Motor neuron (in vitro differentiated cells): Measurements from ENCODE around the gene MRFAP1L1. TPM values are rescaled to one million over a fixed set of nuclear protein-coding genes. Genes with fewer than 3 reads are reported as not detected.

Source experiments
- ATAC-seq, 8 experiments: fragments of 200-7000 bp; cut with Tn5 transposase; replicated peaks in 6 of 8; 2 replicates each; pipeline ENCODE4 v1.8.0; 2021; ENCODE audit warnings: mild to moderate bottlenecking in 8 of 8, moderate library complexity in 8 of 8
- H3K27ac ChIP-seq, 2 donors: fragments of 250-450 bp; sonication (Bioruptor Pico); 2 replicates each; pipeline ENCODE4 v1.9.0; 2021; ENCODE audit warnings: antibody characterized with exemption in 2 of 2, mild to moderate bottlenecking in 2 of 2, moderate library complexity in 1 of 2
- H3K4me1 ChIP-seq, 2 donors: fragments of 250-450 bp; sonication (Bioruptor Pico); replicated peaks in 1 of 2; 2 replicates each; pipeline ENCODE4 v1.6.1; 2021; ENCODE audit warnings: antibody characterized with exemption in 2 of 2, mild to moderate bottlenecking in 2 of 2, moderate library complexity in 1 of 2
- H3K4me3 ChIP-seq, 5 donors: fragments of 250-450 bp; sonication (Bioruptor Pico); 2 replicates each; pipeline ENCODE4 v1.9.0; 2021; ENCODE audit warnings: antibody characterized with exemption in 5 of 5, mild to moderate bottlenecking in 5 of 5, moderate library complexity in 4 of 5
- WGBS, 10 experiments: fragments of 450-650 bp; shearing (Covaris generic); methylation state at CpG; one replicate each; pipeline ENCODE4 v1.0.0; 2022; 5-methylcytosine and 5-hydroxymethylcytosine counted together
- in situ Hi-C, 9 experiments: fragments of 400-800 bp; cut with MboI; loops; one replicate each; pipeline ENCODE4 v1.15.0; 2021; ENCODE audit warnings: low sequenced_read_pairs in 9 of 9, low pct_unique_long_range_greater_than_20kb in 2 of 9; ENCODE audit not compliant: unreplicated experiment in 9 of 9
- total RNA-seq, 8 experiments: library from RNA; unstranded; fragments of 300-600 nt; gene quantifications; 2 replicates each; pipeline versions ENCODE4 v1.2.3 to v1.2.4, GENCODE V29; 2022

Gene MRFAP1L1
- total RNA-seq, 8 experiments from 2014 or later, result 59.6 to 135 (median 91.4) TPM

DNA sequence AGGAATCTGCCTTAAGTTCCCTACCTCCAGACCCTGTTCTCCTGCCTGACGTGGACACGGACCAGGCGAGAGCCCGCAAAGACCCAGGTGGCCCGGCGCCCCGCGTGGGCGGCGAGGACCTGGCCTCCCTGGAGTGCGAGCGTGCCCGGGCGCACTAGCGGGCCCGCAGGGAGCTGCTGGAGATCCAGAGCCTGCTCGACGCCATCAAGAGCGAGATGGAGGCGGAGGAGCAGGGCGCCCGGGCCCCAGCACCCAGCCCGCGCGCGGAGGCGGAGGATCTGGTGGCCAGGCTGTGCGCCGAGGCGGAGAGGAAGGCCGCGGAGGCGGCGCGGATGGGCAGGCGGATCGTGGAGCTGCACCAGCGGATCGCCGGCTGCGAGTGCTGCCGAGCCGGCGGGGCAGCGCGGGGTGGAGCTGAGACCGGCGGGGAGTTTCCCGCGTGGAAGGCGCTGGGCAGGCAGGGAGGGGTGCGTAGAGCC lies 51.0 kb downstream of the MRFAP1L1 start:
- in situ Hi-C loops, result no loop called here
- no peak overlapping the region for H3K4me3 ChIP-seq

DNA sequence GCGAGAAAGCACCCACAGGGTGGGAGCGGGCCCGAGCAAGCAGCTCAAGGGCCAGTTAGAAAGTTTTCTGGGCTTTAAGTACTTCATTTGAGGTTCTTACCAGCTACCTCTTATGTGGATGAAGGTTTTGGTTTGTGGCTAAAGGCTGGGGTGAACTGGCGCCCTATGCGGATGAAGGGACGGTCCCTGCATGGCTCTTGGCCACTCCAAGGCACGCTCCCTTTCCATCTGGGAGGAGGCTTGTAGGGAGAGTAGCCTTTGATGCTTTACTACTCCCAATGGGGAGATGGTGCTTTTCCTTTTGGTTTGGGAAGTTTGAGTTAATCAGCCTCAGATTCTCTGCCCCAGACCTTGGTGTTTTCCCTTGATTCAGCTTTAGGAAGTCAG lies 51.5 kb downstream of the MRFAP1L1 start:
- peak in 2 of 8 experiments; percentile 26 to 53 for ATAC-seq
- in situ Hi-C loops, result no loop called here
- Histone ChIP-seq H3K27ac (no peak overlapping the region), H3K4me1 (no peaks in the 10 kb centered on the region), H3K4me3 (no peak overlapping the region)
- 76 to 93% (median 87%) methylated on average over 3 to 6 of the region's 7 CpGs; no CpG with 5 or more reads in 6 of the 10 experiments for WGBS, 10 experiments

More for the DNA sequence above, 51.0 kb downstream of the MRFAP1L1 start:
- peak in 3 of 8 experiments; percentile 77 to 86 (median 84) for ATAC-seq
- 2 to 100% (median 31%) methylated on average over 1 to 31 of the region's 52 CpGs; no CpG with 5 or more reads in 4 of the 10 experiments for WGBS, 10 experiments
- H3K27ac ChIP-seq, result no peak overlapping the region
- no peaks in the 10 kb centered on the region for H3K4me1 ChIP-seq

Other genes starting within 250 kb of the MRFAP1L1 start
- 10 to 100 TPM in 2 of 8 experiments, 1 to 10 TPM in 5, under 1 TPM in 1; 0.24 to 32.4 (median 4.9) TPM for gene PPP2R2C, start 237.3 kb downstream of the MRFAP1L1 start, total RNA-seq
- gene MAN2B2, start 134.7 kb downstream of the MRFAP1L1 start, total RNA-seq, result 10 to 100 TPM in 4 of 8 experiments, 1 to 10 TPM in 4; 4.0 to 36.3 (median 12.2) TPM
- 100 to 1,000 TPM; 185 to 378 (median 303) TPM for gene MRFAP1, start 69.2 kb downstream of the MRFAP1L1 start, total RNA-seq
- gene S100P, start 16.0 kb downstream of the MRFAP1L1 start, total RNA-seq, result 10 to 100 TPM in 1 of 8 experiments, 1 to 10 TPM in 4, under 1 TPM in 2, not detected in 1; 0.64 to 11.9 (median 2.3) TPM
- gene BLOC1S4, start 6.3 kb upstream of the MRFAP1L1 start, total RNA-seq, result 10 to 100 TPM; 11.6 to 23.0 (median 14.6) TPM
- gene KIAA0232, start 72.9 kb upstream of the MRFAP1L1 start, total RNA-seq, result 10 to 100 TPM; 18.2 to 42.5 (median 35.8) TPM
- 10 to 100 TPM; 35.9 to 76.1 (median 49.8) TPM for gene TBC1D14, start 200.0 kb upstream of the MRFAP1L1 start, total RNA-seq